ENCODE measurements around the gene CTPS2. TPM values are rescaled to one million over a fixed set of nuclear protein-coding genes. Genes with fewer than 3 reads are reported as not detected.

Gene CTPS2
- total and polyA plus RNA-seq, 8 donors = 10.2 to 56.5 (median 49.1) TPM

DNA sequence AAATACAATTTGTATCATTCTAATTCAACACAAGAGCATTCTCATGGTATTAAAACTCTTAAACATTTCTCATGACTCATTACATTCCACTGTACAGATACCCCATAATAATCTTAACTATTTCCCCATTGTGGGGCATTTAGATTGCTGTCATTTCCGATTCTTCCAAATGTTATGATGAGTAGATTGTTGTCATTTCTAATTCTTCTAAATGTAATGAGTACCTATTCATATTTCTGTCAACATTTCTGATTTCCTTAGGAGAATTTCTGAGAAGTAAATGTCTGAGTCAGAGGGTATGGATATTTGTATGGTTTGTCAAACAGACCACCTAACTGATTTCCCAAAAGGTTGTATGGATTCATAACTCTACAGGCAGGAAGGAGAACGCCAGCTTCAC lies 54.2 kb downstream of the CTPS2 start:
- ATAC-seq (no peak), DNase-seq (no peak)
- no peak overlapping the region for H3K4me3 ChIP-seq
- no peaks in the 10 kb centered on the region for H3K36me3 ChIP-seq
- no peaks in the 10 kb centered on the region for H3K4me1 ChIP-seq
- no peaks in the 10 kb centered on the region for H3K9me3 ChIP-seq
- no peak for TF ChIP-seq CTCF (IDR thresholded peaks at IDR 0.05)
- intact Hi-C loops (cut with DNase I) = no loop called here
- H3K27ac ChIP-seq = no peak overlapping the region
- H3K27me3 ChIP-seq = peaks cover 0 to 4% of the 10 kb centered on the region in 2 donors

DNA sequence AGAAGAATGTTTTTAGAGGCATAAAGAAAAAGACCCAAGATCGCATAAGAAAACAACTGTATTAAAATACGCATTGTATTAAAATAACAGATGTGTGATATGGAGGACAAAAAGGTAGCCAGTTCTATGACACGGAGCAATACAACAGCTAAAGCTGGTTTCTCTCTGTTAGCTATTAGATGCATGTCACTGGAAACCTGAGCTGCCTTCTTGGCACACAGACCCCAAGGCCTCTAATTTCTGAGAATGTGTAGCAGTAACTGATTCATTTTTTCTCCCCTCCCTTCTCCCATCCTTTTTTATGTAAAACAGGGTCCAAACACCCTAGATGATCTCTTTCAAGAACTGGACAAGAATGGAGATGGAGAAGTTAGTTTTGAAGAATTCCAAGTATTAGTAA lies 58.4 kb downstream of the CTPS2 start:
- no peak for ATAC-seq
- TF ChIP-seq CTCF (IDR thresholded peaks at IDR 0.05) = no peak
- H3K27me3 ChIP-seq = no peaks in the 10 kb centered on the region
- no peak overlapping the region for H3K4me3 ChIP-seq
- no peaks in the 10 kb centered on the region for H3K9me3 ChIP-seq
- DNase-seq = no peak
- no peaks in the 10 kb centered on the region for H3K36me3 ChIP-seq
- intact Hi-C loops (cut with DNase I) = no loop called here
- H3K27ac ChIP-seq = no peak overlapping the region
- H3K4me1 ChIP-seq = no peaks in the 10 kb centered on the region

GRCh38 chrX:16653424-16653823 lies 59.0 kb downstream of the CTPS2 start:
- Histone ChIP-seq H3K36me3 (no peaks in the 10 kb centered on the region), H3K4me1 (no peaks in the 10 kb centered on the region), H3K9me3 (no peaks in the 10 kb centered on the region), H3K27me3 (no peaks in the 10 kb centered on the region), H3K27ac (no peak overlapping the region), H3K4me3 (no peak overlapping the region)
- intact Hi-C loops (cut with DNase I) = no loop called here
- TF ChIP-seq CTCF (IDR thresholded peaks at IDR 0.05) = no peak
- DNase-seq (no peak), ATAC-seq (no peak)

- no peaks in the 10 kb centered on the region for H3K9me3 ChIP-seq
- DNase-seq (no peak), ATAC-seq (no peak)
- no peaks in the 10 kb centered on the region for H3K36me3 ChIP-seq
- intact Hi-C loops (cut with DNase I) = no loop called here
- peaks cover 0 to 5% of the 10 kb centered on the region in 2 donors for H3K27me3 ChIP-seq
- TF ChIP-seq CTCF (IDR thresholded peaks at IDR 0.05) = no peak
- H3K4me3 ChIP-seq = no peak overlapping the region
- no peak overlapping the region for H3K27ac ChIP-seq
- no peaks in the 10 kb centered on the region for H3K4me1 ChIP-seq
These were observed 61.0 kb downstream of the CTPS2 start for GRCh38 chrX:16651391-16652024.

DNA sequence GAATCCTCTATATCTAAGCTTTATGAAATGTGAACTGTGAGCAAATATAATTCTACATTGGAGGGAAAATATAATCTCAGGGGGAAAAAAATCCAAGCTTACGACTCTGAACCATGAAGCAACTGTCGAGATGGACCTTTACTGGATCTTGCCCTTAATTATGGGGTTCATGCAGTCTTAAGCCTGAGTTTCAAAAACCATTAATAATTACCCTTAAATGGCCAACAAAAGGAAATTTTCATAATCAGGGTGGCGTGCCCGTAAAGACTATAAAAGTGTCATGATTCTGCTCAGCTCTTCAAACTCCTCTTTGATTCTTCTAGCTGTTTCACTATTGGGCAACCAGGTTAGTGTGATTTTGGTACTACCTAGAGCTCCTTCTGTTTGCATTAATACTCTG lies 62.6 kb downstream of the CTPS2 start, which contains the start of gene S100G:
Gene S100G (plus strand): TSS at position 301 of the 400 bp plus-strand sequence. CDS start 849 bp downstream, outside the sequence.
- intact Hi-C loops (cut with DNase I) = no loop called here
- DNase-seq (no peak), ATAC-seq (no peak)
- Histone ChIP-seq H3K27me3 (peaks cover 0 to 5% of the 10 kb centered on the region in 2 donors), H3K4me1 (no peaks in the 10 kb centered on the region), H3K36me3 (no peaks in the 10 kb centered on the region), H3K9me3 (no peaks in the 10 kb centered on the region), H3K27ac (no peak within 1 kb of the TSS), H3K4me3 (no peak within 1 kb of the TSS)
- no peak for TF ChIP-seq CTCF (IDR thresholded peaks at IDR 0.05)

All from left lung (tissue), 10 donors.